Thyroid gland (tissue), 4 donors: ENCODE results near the gene CNTD1. TPM values are rescaled to one million over a fixed set of nuclear protein-coding genes. Genes with fewer than 3 reads are reported as not detected.

Source experiments
- DNase-seq, 2 donors: peaks; one replicate each; pipeline ENCODE4 v3.0.0-alpha.2; 2019
- H3K27ac ChIP-seq, 3 donors: fragments of 200-600 bp; sonication (generic); 1 replicate in 2 of 3; 2 replicates in 1 of 3; pipeline ENCODE4 v1.5.1; 2016 to 2019; ENCODE audit warnings: mild to moderate bottlenecking in 1 of 3, moderate library complexity in 1 of 3
- H3K27me3 ChIP-seq: fragments of 200-600 bp; sonication (generic); one replicate; pipeline ENCODE4 v1.5.1; 2019
- H3K36me3 ChIP-seq, 2 donors: fragments of 200-600 bp; sonication (generic); one replicate each; pipeline ENCODE4 v1.5.1; 2016 to 2019
- H3K4me1 ChIP-seq, 2 donors: fragments of 200-600 bp; sonication (generic); one replicate each; pipeline ENCODE4 v1.5.1; 2017 to 2019
- H3K4me3 ChIP-seq, 3 donors: fragments of 200-600 bp; sonication (generic); replicated peaks in 1 of 3; 1 replicate in 2 of 3; 2 replicates in 1 of 3; pipeline ENCODE4 v1.5.1; 2016; ENCODE audit warnings: mild to moderate bottlenecking in 1 of 3
- H3K9me3 ChIP-seq: fragments of 200-600 bp; sonication (generic); one replicate; pipeline ENCODE4 v1.5.1; 2017
- CTCF ChIP-seq, 6 experiments: fragments of 200-600 bp in 3 of 6; fragments of 450-650 bp in 3 of 6; sonication (generic) in 3 of 6; IDR thresholded peaks; one replicate each; pipeline ENCODE4 v1.5.1; 2016 to 2019; ENCODE audit warnings: antibody characterized with exemption in 6 of 6, mild to moderate bottlenecking in 2 of 6, inconsistent platforms in 1 of 6, moderate library complexity in 1 of 6
- POLR2A ChIP-seq, 2 donors: fragments of 450-650 bp; IDR thresholded peaks; one replicate each; pipeline ENCODE4 v1.6.1; 2017; ENCODE audit warnings: antibody characterized with exemption in 2 of 2, mild to moderate bottlenecking in 2 of 2, moderate library complexity in 1 of 2
- WGBS, 2 donors: methylation state at CpG; one replicate each; pipeline ENCODE4 v1.1.5; 2017; 5-methylcytosine and 5-hydroxymethylcytosine counted together
- intact Hi-C: fragments of 100-400 bp; cut with DNase I; formaldehyde crosslinking; loops from one replicate; pipeline ENCODE4 v1.15.1; 2023
- total RNA-seq, 4 donors: library from RNA; depleted of rRNA; stranded (reverse); fragments of >200 nt; gene quantifications; one replicate each; pipeline ENCODE4 v1.2.3, GENCODE V29; 2016

Gene CNTD1
- total RNA-seq, 4 donors from 2014 or later, result 0.27 TPM; not detected in 3

GRCh38 chr17:42779936-42780850, 18.5 kb upstream of the CNTD1 start, which contains the start of gene WNK4:
TSS of gene WNK4 (plus strand) at chr17:42780610. CDS start at chr17:42780699, 89 bp downstream.
- H3K27ac ChIP-seq, result no peak within 1 kb of the TSS
- TF ChIP-seq POLR2A (IDR thresholded peaks at IDR 0.05), result no peak
- no peak for TF ChIP-seq CTCF (IDR thresholded peaks at IDR 0.05)
- H3K36me3 ChIP-seq, result peaks cover 26 to 30% of the 10 kb centered on the region in 2 donors
- intact Hi-C loops, result no loop called here
- H3K27me3 ChIP-seq, result peaks cover 17% of the 10 kb centered on the region
- 15 to 32% methylated on average over 12 to 30 of the region's 65 CpGs for WGBS, 2 donors
- H3K9me3 ChIP-seq, result no peaks in the 10 kb centered on the region
- no peak for DNase-seq
- H3K4me3 ChIP-seq, result peak within 1 kb of the TSS in 1 of 3 donors; percentile 4
- peaks cover 3 to 38% of the 10 kb centered on the region in 2 donors for H3K4me1 ChIP-seq

GRCh38 chr17:42780851-42781638, 17.6 kb upstream of the CNTD1 start:
- no peaks in the 10 kb centered on the region for H3K9me3 ChIP-seq
- H3K27ac ChIP-seq, result no peak overlapping the region
- peaks cover 22 to 30% of the 10 kb centered on the region in 2 donors for H3K36me3 ChIP-seq
- peaks cover 3 to 41% of the 10 kb centered on the region in 2 donors for H3K4me1 ChIP-seq
- DNase-seq, result no peak
- intact Hi-C loops, result no loop called here
- 0 to 8% methylated on average over 2 to 21 of the region's 39 CpGs for WGBS, 2 donors
- H3K27me3 ChIP-seq, result peaks cover 17% of the 10 kb centered on the region
- H3K4me3 ChIP-seq, result peak overlapping the region in 1 of 3 donors; percentile 4
- TF ChIP-seq POLR2A (IDR thresholded peaks at IDR 0.05), result no peak
- TF ChIP-seq CTCF (IDR thresholded peaks at IDR 0.05), result no peak

- intact Hi-C loops, result no loop called here
- H3K36me3 ChIP-seq, result peaks cover 16 to 29% of the 10 kb centered on the region in 2 donors
- WGBS, 2 donors, result 32 to 60% methylated on average over 3 to 8 of the region's 10 CpGs
- no peaks in the 10 kb centered on the region for H3K9me3 ChIP-seq
- no peak overlapping the region for H3K27ac ChIP-seq
- H3K4me3 ChIP-seq, result no peak overlapping the region
- DNase-seq, result no peak
- H3K27me3 ChIP-seq, result peaks cover 17% of the 10 kb centered on the region
- peaks cover 3 to 41% of the 10 kb centered on the region in 2 donors for H3K4me1 ChIP-seq
- TF ChIP-seq CTCF (IDR thresholded peaks at IDR 0.05) (no peak), POLR2A (IDR thresholded peaks at IDR 0.05) (no peak)
Observed at GRCh38 chr17:42781639-42782165, 17.0 kb upstream of the CNTD1 start.

GRCh38 chr17:42782166-42783061, 16.2 kb upstream of the CNTD1 start:
- Histone ChIP-seq H3K4me3 (no peak overlapping the region), H3K36me3 (peaks cover 13 to 22% of the 10 kb centered on the region in 2 donors), H3K9me3 (no peaks in the 10 kb centered on the region), H3K4me1 (peaks cover 3 to 41% of the 10 kb centered on the region in 2 donors), H3K27ac (no peak overlapping the region), H3K27me3 (peaks cover 17% of the 10 kb centered on the region)
- intact Hi-C loops, result no loop called here
- TF ChIP-seq CTCF (IDR thresholded peaks at IDR 0.05) (no peak), POLR2A (IDR thresholded peaks at IDR 0.05) (no peak)
- no peak for DNase-seq
- WGBS, 2 donors, result 16 to 44% methylated on average over 19 to 22 of the region's 29 CpGs
